ENCODE measurements around the gene TMEM175.

The TMEM175 gene

DNA sequence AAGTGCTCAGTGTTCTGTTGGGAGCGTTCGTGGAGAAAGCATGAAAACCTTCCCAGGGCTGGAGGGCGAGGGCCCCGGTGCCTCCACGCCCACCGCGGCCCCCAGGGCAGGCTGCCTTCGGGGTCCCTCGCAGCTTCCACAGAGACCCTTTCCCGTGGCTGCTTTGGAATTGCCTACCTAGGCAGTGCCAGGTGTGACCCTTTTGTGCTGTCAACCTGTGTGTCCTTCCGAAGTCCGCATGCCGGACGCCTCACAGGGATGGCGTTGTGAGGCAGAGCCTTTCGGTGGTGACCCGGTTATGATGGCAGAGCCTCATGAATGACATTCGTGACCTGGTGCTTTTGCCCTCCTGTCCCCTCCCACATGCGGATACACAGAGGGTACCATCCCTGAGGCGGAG, 17.4 kb downstream of the TMEM175 start:
- Histone ChIP-seq H3K9ac (ENCODE audit: low read depth, low read length, poor library complexity, severe bottlenecking) (no peak overlapping the region), H3K4me3 (ENCODE audit: low read length, poor library complexity, severe bottlenecking) (no peak overlapping the region), H4K20me1 (ENCODE audit: insufficient read depth, low read length, poor library complexity, severe bottlenecking) (no peaks in the 10 kb centered on the region), H2AFZ (ENCODE audit: low read length) (no peak overlapping the region), H3K4me1 (ENCODE audit: insufficient read depth, low read length, poor library complexity, severe bottlenecking) (no peaks in the 10 kb centered on the region), H3K9me2 (replicated peaks; ENCODE audit: low read depth, low read length) (no peaks in the 10 kb centered on the region), H3K79me2 (ENCODE audit: insufficient read depth, low read length) (no peaks in the 10 kb centered on the region), H3K9me3 (ENCODE audit: insufficient read depth, low read depth, low read length) (no peaks in the 10 kb centered on the region), H3K4me2 (ENCODE audit: low read depth, low read length, poor library complexity, severe bottlenecking) (no peak overlapping the region), H3K36me3 (ENCODE audit: insufficient read depth, low read length) (no peaks in the 10 kb centered on the region), H3K27me3 (ENCODE audit: insufficient read depth, low read length, poor library complexity, severe bottlenecking) (no peaks in the 10 kb centered on the region), H3F3A (ENCODE audit: low read depth) (no peaks in the 10 kb centered on the region)
- TF ChIP-seq, protein P1, sequence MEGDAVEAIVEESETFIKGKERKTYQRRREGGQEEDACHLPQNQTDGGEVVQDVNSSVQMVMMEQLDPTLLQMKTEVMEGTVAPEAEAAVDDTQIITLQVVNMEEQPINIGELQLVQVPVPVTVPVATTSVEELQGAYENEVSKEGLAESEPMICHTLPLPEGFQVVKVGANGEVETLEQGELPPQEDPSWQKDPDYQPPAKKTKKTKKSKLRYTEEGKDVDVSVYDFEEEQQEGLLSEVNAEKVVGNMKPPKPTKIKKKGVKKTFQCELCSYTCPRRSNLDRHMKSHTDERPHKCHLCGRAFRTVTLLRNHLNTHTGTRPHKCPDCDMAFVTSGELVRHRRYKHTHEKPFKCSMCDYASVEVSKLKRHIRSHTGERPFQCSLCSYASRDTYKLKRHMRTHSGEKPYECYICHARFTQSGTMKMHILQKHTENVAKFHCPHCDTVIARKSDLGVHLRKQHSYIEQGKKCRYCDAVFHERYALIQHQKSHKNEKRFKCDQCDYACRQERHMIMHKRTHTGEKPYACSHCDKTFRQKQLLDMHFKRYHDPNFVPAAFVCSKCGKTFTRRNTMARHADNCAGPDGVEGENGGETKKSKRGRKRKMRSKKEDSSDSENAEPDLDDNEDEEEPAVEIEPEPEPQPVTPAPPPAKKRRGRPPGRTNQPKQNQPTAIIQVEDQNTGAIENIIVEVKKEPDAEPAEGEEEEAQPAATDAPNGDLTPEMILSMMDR (conservative IDR thresholded peaks at IDR 0.05; ENCODE audit: low read length), result no peak
- TF ChIP-seq EZH2phosphoT487 (IDR thresholded peaks at IDR 0.05; ENCODE audit: borderline replicate concordance), result no peak

DNA sequence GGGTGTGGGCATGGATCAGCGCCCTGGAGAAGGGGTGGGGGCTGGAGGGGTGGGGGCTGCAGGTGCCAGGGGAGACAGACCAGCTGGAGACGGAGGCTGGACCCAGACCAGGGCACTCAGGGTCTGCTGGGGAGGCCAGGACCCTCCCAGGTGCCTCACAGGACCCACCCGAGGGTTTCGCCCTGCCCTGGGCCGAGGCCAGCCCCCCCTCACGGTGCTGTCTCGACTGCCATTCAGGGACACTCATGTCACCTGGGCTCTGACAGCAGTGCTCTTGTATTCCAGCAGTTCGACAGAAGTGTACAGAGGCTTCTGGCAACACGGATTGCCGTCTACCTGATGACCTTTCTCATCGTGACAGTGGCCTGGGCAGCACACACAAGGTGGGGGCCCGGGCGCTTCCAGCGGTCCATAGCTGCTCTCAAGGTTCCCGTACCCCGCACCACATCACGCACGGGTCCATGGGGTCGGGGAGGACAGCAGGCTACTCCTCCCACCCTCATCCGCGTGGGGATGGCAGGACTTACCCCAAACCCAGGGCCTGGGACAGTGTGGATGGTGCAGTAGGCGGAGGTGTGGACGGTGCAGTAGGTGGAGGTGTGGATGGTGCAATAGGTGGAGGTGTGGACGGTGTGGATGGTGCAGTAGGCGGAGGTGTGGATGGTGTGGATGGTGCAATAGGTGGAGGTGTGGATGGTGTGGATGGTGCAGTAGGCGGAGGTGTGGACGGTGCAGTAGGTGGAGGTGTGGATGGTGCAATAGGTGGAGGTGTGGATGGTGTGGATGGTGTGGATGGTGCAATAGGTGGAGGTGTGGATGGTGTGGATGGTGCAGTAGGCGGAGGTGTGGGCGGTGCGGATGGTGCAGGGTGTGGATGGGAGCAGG, 18.1 kb downstream of the TMEM175 start:
- TF ChIP-seq EZH2phosphoT487 (IDR thresholded peaks at IDR 0.05; ENCODE audit: borderline replicate concordance), result no peak
- TF ChIP-seq, protein P1 (conservative IDR thresholded peaks at IDR 0.05; ENCODE audit: low read length), result no peak
- H3K4me2 ChIP-seq (ENCODE audit: low read depth, low read length, poor library complexity, severe bottlenecking), result no peak overlapping the region
- H3K79me2 ChIP-seq (ENCODE audit: insufficient read depth, low read length), result no peaks in the 10 kb centered on the region
- no peaks in the 10 kb centered on the region for H4K20me1 ChIP-seq (ENCODE audit: insufficient read depth, low read length, poor library complexity, severe bottlenecking)
- H3K36me3 ChIP-seq (ENCODE audit: insufficient read depth, low read length), result no peaks in the 10 kb centered on the region
- no peaks in the 10 kb centered on the region for H3K27me3 ChIP-seq (ENCODE audit: insufficient read depth, low read length, poor library complexity, severe bottlenecking)
- no peak overlapping the region for H2AFZ ChIP-seq (ENCODE audit: low read length)
- H3K4me3 ChIP-seq (ENCODE audit: low read length, poor library complexity, severe bottlenecking), result no peak overlapping the region
- no peaks in the 10 kb centered on the region for H3K9me2 ChIP-seq (replicated peaks; ENCODE audit: low read depth, low read length)
- H3K9me3 ChIP-seq (ENCODE audit: insufficient read depth, low read depth, low read length), result no peaks in the 10 kb centered on the region
- no peaks in the 10 kb centered on the region for H3K4me1 ChIP-seq (ENCODE audit: insufficient read depth, low read length, poor library complexity, severe bottlenecking)
- H3K9ac ChIP-seq (ENCODE audit: low read depth, low read length, poor library complexity, severe bottlenecking), result no peak overlapping the region
- H3F3A ChIP-seq (ENCODE audit: low read depth), result no peaks in the 10 kb centered on the region

DNA sequence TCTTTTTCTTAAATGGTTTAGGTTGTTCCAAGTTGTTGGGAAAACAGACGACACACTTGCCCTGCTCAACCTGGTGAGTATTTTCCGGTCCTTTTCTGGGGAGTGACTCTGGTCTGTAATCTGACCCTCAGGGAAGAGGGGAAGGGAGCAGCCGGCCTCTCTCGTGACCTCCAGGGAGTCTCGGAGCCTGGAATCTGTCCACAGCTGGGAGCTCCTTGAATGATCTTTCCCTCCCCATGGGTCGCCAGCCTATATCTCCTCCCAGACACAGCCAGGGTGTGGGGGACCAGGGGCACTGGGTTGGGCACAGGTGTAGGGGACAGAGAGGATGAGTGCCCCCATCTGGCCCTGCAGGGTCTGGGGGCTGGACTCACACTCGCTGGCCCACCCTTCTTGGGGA, 18.9 kb downstream of the TMEM175 start:
- H3K9me3 ChIP-seq (ENCODE audit: insufficient read depth, low read depth, low read length), result no peaks in the 10 kb centered on the region
- no peak overlapping the region for H3K9ac ChIP-seq (ENCODE audit: low read depth, low read length, poor library complexity, severe bottlenecking)
- H4K20me1 ChIP-seq (ENCODE audit: insufficient read depth, low read length, poor library complexity, severe bottlenecking), result no peaks in the 10 kb centered on the region
- H3K27me3 ChIP-seq (ENCODE audit: insufficient read depth, low read length, poor library complexity, severe bottlenecking), result no peaks in the 10 kb centered on the region
- H3K4me3 ChIP-seq (ENCODE audit: low read length, poor library complexity, severe bottlenecking), result no peak overlapping the region
- H2AFZ ChIP-seq (ENCODE audit: low read length), result no peak overlapping the region
- TF ChIP-seq, protein P1 (conservative IDR thresholded peaks at IDR 0.05; ENCODE audit: low read length), result no peak
- no peak for TF ChIP-seq EZH2phosphoT487 (IDR thresholded peaks at IDR 0.05; ENCODE audit: borderline replicate concordance)
- H3K9me2 ChIP-seq (replicated peaks; ENCODE audit: low read depth, low read length), result no peaks in the 10 kb centered on the region
- H3K79me2 ChIP-seq (ENCODE audit: insufficient read depth, low read length), result no peaks in the 10 kb centered on the region
- no peak overlapping the region for H3K4me2 ChIP-seq (ENCODE audit: low read depth, low read length, poor library complexity, severe bottlenecking)
- no peaks in the 10 kb centered on the region for H3K4me1 ChIP-seq (ENCODE audit: insufficient read depth, low read length, poor library complexity, severe bottlenecking)
- no peaks in the 10 kb centered on the region for H3F3A ChIP-seq (ENCODE audit: low read depth)
- H3K36me3 ChIP-seq (ENCODE audit: insufficient read depth, low read length), result no peaks in the 10 kb centered on the region

All from Loucy (cell line).